ENCODE measurements around the gene ZNF586. TPM values are rescaled to one million over a fixed set of nuclear protein-coding genes. Genes with fewer than 3 reads are reported as not detected.
A peak's percentile ranks its signal among the peaks of the same experiment; 100 is the strongest.
"Not testable (repeated sequence)": the region's sequence is repeated elsewhere in the genome, so short reads cannot be mapped to it uniquely, and the experiment has no call there.

ZNF586 gene
- total RNA-seq, 1 donor from 2014 or later, result 33.2 TPM

DNA sequence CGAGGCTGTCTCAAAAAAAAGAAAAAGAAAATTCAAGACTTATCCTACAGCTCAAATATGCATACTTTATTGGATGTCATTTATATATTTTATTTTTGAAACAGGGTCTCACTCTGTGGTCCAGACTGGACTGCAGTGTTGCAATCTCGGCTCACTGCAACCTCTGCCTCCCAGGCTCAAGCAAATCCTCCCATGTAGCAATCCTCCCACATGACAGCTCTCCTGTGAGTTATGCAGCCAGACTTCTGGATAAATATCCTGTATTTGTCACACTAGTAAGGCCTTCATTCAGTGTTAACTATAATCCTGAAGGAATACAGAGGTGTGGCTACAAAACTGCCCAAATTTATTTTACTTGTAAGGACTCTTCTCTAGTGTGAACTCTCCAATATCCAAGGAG, 38.1 kb downstream of the ZNF586 start:
- no peak overlapping the region for H3K4me3 Mint-ChIP-seq (ENCODE audit: low read depth)
- no peak for DNase-seq (ENCODE audit: low spot score, unreplicated experiment)
- no peaks in the 10 kb centered on the region for H3K9me3 Mint-ChIP-seq (ENCODE audit: low read depth)
- H3K4me1 Mint-ChIP-seq (ENCODE audit: low read depth), result peaks cover 50% of the 10 kb centered on the region
- TF ChIP-seq CTCF (IDR thresholded peaks at IDR 0.05; ENCODE audit: unreplicated experiment), result no peak
- peaks cover 27% of the 10 kb centered on the region for H3K36me3 Mint-ChIP-seq (ENCODE audit: insufficient read depth)
- H3K27ac Mint-ChIP-seq, result no peak overlapping the region
- H3K27me3 Mint-ChIP-seq, result no peaks in the 10 kb centered on the region

- peaks cover 23% of the 10 kb centered on the region for H3K36me3 Mint-ChIP-seq (ENCODE audit: insufficient read depth)
- H3K4me1 Mint-ChIP-seq (ENCODE audit: low read depth), result peaks cover 53% of the 10 kb centered on the region
Measured at GRCh38 chr19:57810410-57811295, 41.2 kb downstream of the ZNF586 start.

DNA sequence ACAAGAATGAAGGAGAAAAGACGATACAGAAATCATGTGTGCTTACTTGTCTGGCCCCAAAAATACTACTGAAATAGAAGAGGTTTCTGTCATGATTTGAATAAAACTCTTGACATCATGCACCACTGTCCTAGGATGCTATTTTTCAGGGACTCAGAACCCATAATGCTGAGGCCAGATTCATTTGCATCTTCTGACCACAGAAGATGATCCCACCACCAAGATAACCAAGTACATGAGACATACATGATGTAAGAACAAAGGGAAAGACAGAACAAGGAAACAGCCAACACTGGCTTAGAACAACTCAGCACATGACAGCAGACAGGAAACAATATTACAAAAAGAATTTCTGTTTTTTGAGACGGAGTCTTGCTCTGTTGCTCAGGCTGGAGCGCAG, 42.8 kb downstream of the ZNF586 start:
- H3K27me3 Mint-ChIP-seq, result no peaks in the 10 kb centered on the region
- H3K4me3 Mint-ChIP-seq (ENCODE audit: low read depth), result peak overlapping the region; percentile 48
- DNase-seq (ENCODE audit: low spot score, unreplicated experiment), result no peak
- no peak for TF ChIP-seq CTCF (IDR thresholded peaks at IDR 0.05; ENCODE audit: unreplicated experiment)
- H3K27ac Mint-ChIP-seq, result peak overlapping the region; percentile 43
- H3K36me3 Mint-ChIP-seq (ENCODE audit: insufficient read depth), result peaks cover 22% of the 10 kb centered on the region
- no peaks in the 10 kb centered on the region for H3K9me3 Mint-ChIP-seq (ENCODE audit: low read depth)
- peaks cover 66% of the 10 kb centered on the region for H3K4me1 Mint-ChIP-seq (ENCODE audit: low read depth)

More at GRCh38 chr19:57810410-57811295, 41.2 kb downstream of the ZNF586 start:
- H3K4me3 Mint-ChIP-seq (ENCODE audit: low read depth), result peak overlapping the region; percentile 38
- H3K9me3 Mint-ChIP-seq (ENCODE audit: low read depth); H3K27me3 Mint-ChIP-seq; DNase-seq (ENCODE audit: low spot score, unreplicated experiment): not testable (repeated sequence)
- peak overlapping the region; percentile 94 for H3K27ac Mint-ChIP-seq

DNA sequence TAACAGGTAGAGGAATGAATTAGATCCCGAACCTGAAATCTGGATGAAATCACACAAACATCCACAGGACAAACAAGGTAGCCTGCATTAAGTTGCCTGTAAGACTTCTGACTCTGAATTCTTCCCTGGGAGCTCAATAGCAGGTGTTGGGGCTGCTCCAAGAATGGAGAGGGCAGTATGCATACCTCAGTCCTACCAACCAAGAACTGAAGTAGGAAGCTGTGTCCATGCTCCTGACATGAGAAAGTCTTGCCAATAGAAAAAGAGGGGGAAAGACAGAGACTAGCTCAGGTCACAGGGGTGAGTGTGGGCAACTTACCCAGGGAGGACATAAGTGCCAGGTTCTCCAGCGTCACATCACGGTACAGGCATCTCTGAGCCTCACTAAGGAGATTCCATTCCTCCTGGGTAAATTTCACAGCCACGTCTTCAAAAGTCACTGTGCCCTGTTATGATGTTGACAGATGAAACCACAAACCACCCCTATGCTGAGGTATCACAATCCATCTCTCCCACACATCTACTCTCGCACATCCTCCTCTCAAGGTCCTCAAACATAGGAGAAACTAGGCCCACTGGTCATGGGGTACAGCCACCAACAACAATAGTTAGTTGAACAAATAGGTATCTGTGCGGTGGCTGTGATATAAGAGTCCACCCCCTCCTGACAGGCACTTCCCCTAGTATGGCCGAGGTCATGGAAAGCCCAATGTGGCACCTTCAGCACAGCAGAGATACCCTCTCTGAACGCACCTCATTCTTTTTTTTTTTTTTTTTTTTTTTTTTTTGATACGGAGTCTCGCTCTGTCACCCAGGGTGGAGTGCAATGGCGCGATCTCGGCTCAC, 43.7 kb downstream of the ZNF586 start:
- H3K27ac Mint-ChIP-seq, result peak overlapping the region; percentile 85
- not testable (repeated sequence) for H3K27me3 Mint-ChIP-seq; H3K9me3 Mint-ChIP-seq (ENCODE audit: low read depth); DNase-seq (ENCODE audit: low spot score, unreplicated experiment)
- peaks cover 69% of the 10 kb centered on the region for H3K4me1 Mint-ChIP-seq (ENCODE audit: low read depth)
- peak overlapping the region; percentile 95 for H3K4me3 Mint-ChIP-seq (ENCODE audit: low read depth)
- H3K36me3 Mint-ChIP-seq (ENCODE audit: insufficient read depth), result peaks cover 19% of the 10 kb centered on the region

DNA sequence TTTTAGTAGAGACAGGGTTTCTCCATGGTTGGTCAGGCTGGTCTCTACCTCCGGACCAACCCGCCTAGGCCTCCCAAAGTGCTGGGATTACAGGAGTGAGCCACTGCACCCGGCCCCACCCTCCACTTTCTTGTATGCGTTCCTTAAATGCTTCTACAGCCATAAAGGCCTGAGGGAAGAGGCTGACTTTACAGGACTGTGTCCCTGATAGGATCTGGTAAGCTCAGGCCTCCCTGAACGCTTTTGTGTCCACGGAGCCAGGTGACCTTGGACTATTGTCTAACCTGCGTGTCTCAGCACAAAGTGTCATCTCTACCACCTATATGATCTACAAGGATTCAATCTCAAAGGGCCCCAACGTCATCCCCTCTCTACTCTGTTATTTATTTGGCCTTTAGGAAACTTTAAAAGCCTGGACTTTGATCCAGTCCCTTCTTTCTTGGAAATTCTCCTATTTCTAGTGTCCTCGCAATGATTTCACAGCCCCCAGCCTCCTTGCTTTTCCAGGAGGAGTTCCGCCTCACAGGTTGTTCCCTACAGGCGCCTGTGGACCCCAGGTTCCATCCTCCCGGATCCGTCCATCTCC, 44.5 kb downstream of the ZNF586 start:
- TF ChIP-seq CTCF (IDR thresholded peaks at IDR 0.05; ENCODE audit: unreplicated experiment), result no peak
- Mint-ChIP-seq H3K4me1 (ENCODE audit: low read depth) (peaks cover 76% of the 10 kb centered on the region), H3K9me3 (ENCODE audit: low read depth) (no peaks in the 10 kb centered on the region), H3K36me3 (ENCODE audit: insufficient read depth) (peaks cover 17% of the 10 kb centered on the region), H3K27ac (peak overlapping the region; percentile 97), H3K4me3 (ENCODE audit: low read depth) (peak overlapping the region; percentile 95), H3K27me3 (no peaks in the 10 kb centered on the region)
- DNase-seq (ENCODE audit: low spot score, unreplicated experiment), result no peak

All from progenitor cell of endocrine pancreas (in vitro differentiated cells).